ENCODE measurements around the gene MTUS2. TPM values are rescaled to one million over a fixed set of nuclear protein-coding genes. Genes with fewer than 3 reads are reported as not detected.

The MTUS2 gene
- total and polyA plus RNA-seq, 2 donors from 2014 or later = 0.06 to 0.22 TPM

GRCh38 chr13:29456419-29456818, 636.3 kb downstream of the MTUS2 start:
- Histone ChIP-seq H3K9ac (ENCODE audit: low read length in 3 of 3) (no peak overlapping the region), H3K27me3 (ENCODE audit: control insufficient read depth, insufficient read depth, low read length) (no peaks in the 10 kb centered on the region), H3K36me3 (ENCODE audit: control insufficient read depth in 2 of 3, insufficient read depth in 3 of 3, low read length in 3 of 3) (no peaks in the 10 kb centered on the region), H3K27ac (ENCODE audit: low read depth in 2 of 2, low read length in 2 of 2) (no peak overlapping the region), H3K4me3 (ENCODE audit: low read length in 3 of 3) (no peak overlapping the region), H3K4me1 (ENCODE audit: control insufficient read depth in 2 of 3, insufficient read depth in 2 of 3, low read depth in 1 of 3, low read length in 3 of 3) (no peaks in the 10 kb centered on the region), H3K9me3 (ENCODE audit: control insufficient read depth in 2 of 3, insufficient read depth in 1 of 3, low read length in 3 of 3) (no peaks in the 10 kb centered on the region)
- no peak for FAIRE-seq
- TF ChIP-seq CTCF (IDR thresholded peaks at IDR 0.05; ENCODE audit: borderline replicate concordance, extremely low read depth, insufficient read depth) = no peak
- DNase-seq = no peak
- intact Hi-C loops (cut with DNase I) = no loop called here

- Histone ChIP-seq H3K27ac (ENCODE audit: low read depth in 2 of 2, low read length in 2 of 2) (no peak overlapping the region), H3K9ac (ENCODE audit: low read length in 3 of 3) (no peak overlapping the region), H3K9me3 (ENCODE audit: control insufficient read depth in 2 of 3, insufficient read depth in 1 of 3, low read length in 3 of 3) (no peaks in the 10 kb centered on the region), H3K36me3 (ENCODE audit: control insufficient read depth in 2 of 3, insufficient read depth in 3 of 3, low read length in 3 of 3) (no peaks in the 10 kb centered on the region), H3K4me1 (ENCODE audit: control insufficient read depth in 2 of 3, insufficient read depth in 2 of 3, low read depth in 1 of 3, low read length in 3 of 3) (no peaks in the 10 kb centered on the region), H3K4me3 (ENCODE audit: low read length in 3 of 3) (no peak overlapping the region), H3K27me3 (ENCODE audit: control insufficient read depth, insufficient read depth, low read length) (no peaks in the 10 kb centered on the region)
- intact Hi-C loops (cut with DNase I) = no loop called here
- no peak for DNase-seq
- no peak for TF ChIP-seq CTCF (IDR thresholded peaks at IDR 0.05; ENCODE audit: borderline replicate concordance, extremely low read depth, insufficient read depth)
- FAIRE-seq = no peak
These were observed 637.2 kb downstream of the MTUS2 start for GRCh38 chr13:29457299-29457698.

GRCh38 chr13:29458419-29458818, 638.3 kb downstream of the MTUS2 start:
- Histone ChIP-seq H3K9ac (ENCODE audit: low read length in 3 of 3) (no peak overlapping the region), H3K4me3 (ENCODE audit: low read length in 3 of 3) (no peak overlapping the region), H3K4me1 (ENCODE audit: control insufficient read depth in 2 of 3, insufficient read depth in 2 of 3, low read depth in 1 of 3, low read length in 3 of 3) (no peaks in the 10 kb centered on the region), H3K36me3 (ENCODE audit: control insufficient read depth in 2 of 3, insufficient read depth in 3 of 3, low read length in 3 of 3) (no peaks in the 10 kb centered on the region), H3K9me3 (ENCODE audit: control insufficient read depth in 2 of 3, insufficient read depth in 1 of 3, low read length in 3 of 3) (no peaks in the 10 kb centered on the region), H3K27me3 (ENCODE audit: control insufficient read depth, insufficient read depth, low read length) (no peaks in the 10 kb centered on the region), H3K27ac (ENCODE audit: low read depth in 2 of 2, low read length in 2 of 2) (no peak overlapping the region)
- TF ChIP-seq CTCF (IDR thresholded peaks at IDR 0.05; ENCODE audit: borderline replicate concordance, extremely low read depth, insufficient read depth) = no peak
- intact Hi-C loops (cut with DNase I) = no loop called here
- DNase-seq (no peak), FAIRE-seq (no peak)

- H3K27me3 ChIP-seq (ENCODE audit: control insufficient read depth, insufficient read depth, low read length) = no peaks in the 10 kb centered on the region
- H3K36me3 ChIP-seq (ENCODE audit: control insufficient read depth in 2 of 3, insufficient read depth in 3 of 3, low read length in 3 of 3) = no peaks in the 10 kb centered on the region
- DNase-seq = no peak
- H3K27ac ChIP-seq (ENCODE audit: low read depth in 2 of 2, low read length in 2 of 2) = no peak overlapping the region
- no peaks in the 10 kb centered on the region for H3K9me3 ChIP-seq (ENCODE audit: control insufficient read depth in 2 of 3, insufficient read depth in 1 of 3, low read length in 3 of 3)
- no peak overlapping the region for H3K9ac ChIP-seq (ENCODE audit: low read length in 3 of 3)
- TF ChIP-seq CTCF (IDR thresholded peaks at IDR 0.05; ENCODE audit: borderline replicate concordance, extremely low read depth, insufficient read depth) = no peak
- intact Hi-C loops (cut with DNase I) = no loop called here
- no peak for FAIRE-seq
- no peaks in the 10 kb centered on the region for H3K4me1 ChIP-seq (ENCODE audit: control insufficient read depth in 2 of 3, insufficient read depth in 2 of 3, low read depth in 1 of 3, low read length in 3 of 3)
- no peak overlapping the region for H3K4me3 ChIP-seq (ENCODE audit: low read length in 3 of 3)
These were observed 639.7 kb downstream of the MTUS2 start for GRCh38 chr13:29459813-29460355.

Measured in kidney (tissue), 14 donors.